ENCODE measurements around the gene GXYLT2. TPM values are rescaled to one million over a fixed set of nuclear protein-coding genes. Genes with fewer than 3 reads are reported as not detected.

The GXYLT2 gene
- total and polyA plus RNA-seq, 2 of the 13 experiments (the other 11 are each of a cell fraction or from before 2014, with no cell fraction given) = 4.3 to 6.9 TPM

GRCh38 chr3:73010158-73010557 lies 122.3 kb downstream of the GXYLT2 start:
- no peak overlapping the region for H2AFZ ChIP-seq (ENCODE audit: low read length)
- no peak for ATAC-seq
- peaks cover 100% of the 10 kb centered on the region for H3K79me2 ChIP-seq (ENCODE audit: insufficient read depth, low read length)
- H3K4me1 ChIP-seq (ENCODE audit: insufficient read depth, low read length) = peaks cover 68% of the 10 kb centered on the region
- no peaks in the 10 kb centered on the region for H3K9me3 ChIP-seq (ENCODE audit: low read length)
- H3K4me2 ChIP-seq (ENCODE audit: low read depth, low read length) = no peak overlapping the region
- no peak overlapping the region for H3K4me3 ChIP-seq (replicated peaks in 1 of 3; ENCODE audit: insufficient read depth in 1 of 3, low read depth in 2 of 3, low read length in 3 of 3)
- in situ Hi-C loops (cut with HindIII; ENCODE audit: extremely low pct_ligation_motif_present, low pct_unique_long_range_greater_than_20kb) = no loop called here
- TF ChIP-seq ZBTB40 (IDR thresholded peaks at IDR 0.05) (no peak), ZBTB40 (CRISPR knock-in tag; IDR thresholded peaks at IDR 0.05) (0 out of 2 replicates have a peak, but pooled peaks have one; percentile 33), ZBTB26 (CRISPR knock-in tag; IDR thresholded peaks at IDR 0.05; ENCODE audit: borderline replicate concordance) (no peak), ZBTB33 (CRISPR knock-in tag; IDR thresholded peaks at IDR 0.05) (0 out of 2 replicates have a peak, but pooled peaks have one; percentile 5)
- ChIA-PET POLR2A (interaction anchor here (1.5 kb wide), 1 partner anchor 8 kb away, joined by 6 read pairs; no protein-coding TSS in a partner anchor), CTCF (ENCODE audit: low intra/inter-chr PET ratio, low total read pairs) (no interaction called here)
- H3K9ac ChIP-seq (ENCODE audit: insufficient read depth, low read depth, low read length) = no peak overlapping the region
- intact Hi-C loops (cut with micrococcal nuclease; ENCODE audit: unreplicated experiment) = no loop called here
- DNase-seq (ENCODE audit: low spot score) = no peak
- H3K27ac ChIP-seq (ENCODE audit: extremely low read length, insufficient read depth, low read length) = peak overlapping the region; percentile 6
- no peak for FAIRE-seq
- WGBS (ENCODE audit: low lambda C conversion rate) = 94% methylated on average over 6 of the region's 6 CpGs
- peaks cover 6 to 34% of the 10 kb centered on the region in 2 experiments; a peak in 4 of 5 replicates for H3K36me3 ChIP-seq (replicated peaks in 1 of 2; ENCODE audit: control insufficient read depth in 1 of 2, insufficient read depth in 2 of 2, low read length in 2 of 2)
- no peaks in the 10 kb centered on the region for H3K27me3 ChIP-seq (ENCODE audit: control insufficient read depth in 1 of 2, insufficient read depth in 2 of 2, low read length in 2 of 2)
- BruUV-seq (replicated peaks) = no TSS peak
- H4K20me1 ChIP-seq (ENCODE audit: insufficient read depth, low read length) = peaks cover 98% of the 10 kb centered on the region

Data from HepG2 (cell line).